Mesodermal cell (in vitro differentiated cells): ENCODE data around the gene FZD1.

Experiments used
- H3K27ac ChIP-seq: 2 replicates; pipeline ENCODE4 v1.7.0; 2013; ENCODE audit warnings: mild to moderate bottlenecking, low read depth, low read length, moderate library complexity; ENCODE audit not compliant: severe bottlenecking
- H3K36me3 ChIP-seq: 2 replicates; pipeline ENCODE4 v1.7.1; 2013; ENCODE audit warnings: mild to moderate bottlenecking, low read length, moderate library complexity; ENCODE audit not compliant: control insufficient read depth, insufficient read depth
- H3K4me1 ChIP-seq: one replicate; pipeline ENCODE4 v1.7.1; 2013; ENCODE audit warnings: mild to moderate bottlenecking, low read length; ENCODE audit not compliant: insufficient read depth, control insufficient read depth, poor library complexity, severe bottlenecking
- H3K4me3 ChIP-seq: 2 replicates; pipeline ENCODE4 v1.7.0; 2013; ENCODE audit warnings: low read length, control low read depth, mild to moderate bottlenecking; ENCODE audit not compliant: insufficient read depth, poor library complexity, severe bottlenecking; ENCODE audit errors: extremely low read depth
- H3K9me3 ChIP-seq: 2 replicates; pipeline ENCODE4 v1.7.1; 2013; ENCODE audit warnings: mild to moderate bottlenecking, low read length, moderate library complexity; ENCODE audit not compliant: control insufficient read depth
- WGBS, 2 experiments: methylation state at CpG; one replicate each; pipeline ENCODE4 v1.1.5; 2013; ENCODE audit warnings: missing lambda C conversion rate in 2 of 2; ENCODE audit not compliant: insufficient coverage in 2 of 2; 5-methylcytosine and 5-hydroxymethylcytosine counted together

The FZD1 gene

DNA sequence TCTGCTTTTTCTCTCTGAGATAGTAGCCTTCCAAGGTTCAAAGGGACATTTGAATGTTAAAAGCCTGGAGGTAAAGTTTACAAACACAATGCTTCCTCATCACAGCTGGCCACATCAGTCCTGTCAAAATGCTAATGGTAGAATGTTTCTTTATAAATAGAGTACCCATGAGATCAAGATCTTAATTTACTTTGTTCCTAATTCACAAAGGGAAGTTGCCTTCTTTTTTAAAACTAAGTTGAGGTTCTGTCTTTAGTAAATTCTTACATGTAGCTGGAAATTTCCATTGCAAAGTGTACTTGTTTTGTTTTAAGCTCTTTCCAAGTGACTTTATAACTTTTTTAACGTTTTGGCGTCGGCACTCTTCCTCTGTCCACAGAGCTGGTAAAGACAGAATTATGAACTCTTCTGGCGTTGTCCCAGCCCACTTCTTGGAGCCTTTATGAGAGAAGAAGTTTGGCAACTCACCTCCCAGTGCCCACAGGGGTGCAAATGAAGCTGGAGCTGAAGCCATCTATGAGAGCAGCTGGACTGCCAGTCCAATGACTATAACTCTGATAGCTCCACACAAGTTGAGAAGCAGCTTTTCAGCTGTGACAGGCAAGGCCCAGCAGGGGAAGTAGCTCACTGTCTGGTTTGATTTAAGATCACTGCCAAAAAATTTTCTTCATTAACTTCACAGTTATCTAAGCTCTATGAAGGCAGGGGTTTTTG, 23.3 kb downstream of the FZD1 start:
- H3K9me3 ChIP-seq: no peaks in the 10 kb centered on the region
- 55 to 62% methylated on average over 3 to 4 of the region's 4 CpGs for whole genome bisulfite sequencing, 2 experiments
- H3K27ac ChIP-seq: no peak overlapping the region
- no peaks in the 10 kb centered on the region for H3K4me1 ChIP-seq
- no peaks in the 10 kb centered on the region for H3K36me3 ChIP-seq
- no peak overlapping the region for H3K4me3 ChIP-seq

DNA sequence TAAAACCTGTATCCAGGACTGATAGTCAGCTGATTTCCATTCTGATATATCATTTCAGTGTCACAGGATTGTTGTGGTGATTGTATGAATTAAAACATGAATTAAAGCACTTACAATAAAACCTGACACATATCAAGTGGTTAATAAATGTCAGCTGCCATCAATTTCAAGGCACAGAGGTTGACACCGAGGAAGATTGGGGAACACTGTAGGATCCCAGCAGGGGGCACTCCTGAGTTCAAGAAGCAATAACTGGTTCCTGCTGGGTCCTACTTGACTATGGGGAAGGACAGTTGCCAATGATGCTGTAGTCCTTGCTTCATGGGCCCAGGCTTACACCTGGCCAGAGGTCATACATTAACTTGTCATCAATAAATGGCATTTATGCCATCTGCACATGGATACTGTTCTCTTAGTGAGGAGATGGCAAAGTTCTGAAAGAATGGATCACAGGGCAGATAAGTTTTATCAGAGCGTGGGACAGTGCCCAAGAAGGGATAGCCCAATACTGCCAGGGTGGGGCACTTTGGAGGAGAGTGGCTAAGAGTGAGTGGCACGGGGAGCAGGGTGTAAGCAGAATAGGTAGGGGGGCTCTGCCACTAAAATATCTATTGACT, 24.1 kb downstream of the FZD1 start:
- Histone ChIP-seq H3K4me3 (no peak overlapping the region), H3K9me3 (no peaks in the 10 kb centered on the region), H3K4me1 (no peaks in the 10 kb centered on the region), H3K27ac (no peak overlapping the region), H3K36me3 (no peaks in the 10 kb centered on the region)
- 70 to 100% methylated on average over 1 to 2 of the region's 3 CpGs for WGBS, 2 experiments

DNA sequence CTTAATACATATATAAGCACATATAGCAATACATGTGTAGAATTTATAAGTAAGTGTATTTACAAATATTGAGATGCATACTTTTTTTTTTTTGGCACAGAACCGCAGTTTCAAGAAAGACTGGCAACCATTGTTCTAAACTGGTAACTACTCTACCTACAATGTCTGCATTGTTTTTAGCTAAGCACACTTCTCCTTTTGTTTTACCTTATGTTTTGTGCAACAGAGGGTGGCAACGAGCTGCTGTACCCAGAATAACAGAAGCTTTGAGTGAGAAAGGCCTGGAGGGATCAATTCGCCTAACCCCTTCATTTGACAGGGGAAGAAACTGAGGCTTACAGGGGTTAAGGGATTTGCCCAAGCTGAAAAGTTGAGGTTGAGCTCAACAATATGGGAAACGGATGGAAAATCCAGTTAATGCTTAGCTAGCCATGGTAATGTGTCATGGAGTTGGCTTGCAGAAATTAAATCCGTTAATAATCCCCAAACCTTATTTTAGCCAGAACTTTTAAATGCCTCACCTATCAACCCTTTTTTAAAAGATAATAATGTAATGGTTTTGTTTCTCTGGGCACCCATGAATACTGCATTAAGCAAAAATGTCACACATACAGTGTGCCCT, 25.5 kb downstream of the FZD1 start:
- H3K4me3 ChIP-seq: no peak overlapping the region
- H3K9me3 ChIP-seq: no peaks in the 10 kb centered on the region
- 86 to 92% methylated on average over 2 of the region's 5 CpGs for WGBS, 2 experiments
- H3K4me1 ChIP-seq: no peaks in the 10 kb centered on the region
- H3K27ac ChIP-seq: no peak overlapping the region
- no peaks in the 10 kb centered on the region for H3K36me3 ChIP-seq

DNA sequence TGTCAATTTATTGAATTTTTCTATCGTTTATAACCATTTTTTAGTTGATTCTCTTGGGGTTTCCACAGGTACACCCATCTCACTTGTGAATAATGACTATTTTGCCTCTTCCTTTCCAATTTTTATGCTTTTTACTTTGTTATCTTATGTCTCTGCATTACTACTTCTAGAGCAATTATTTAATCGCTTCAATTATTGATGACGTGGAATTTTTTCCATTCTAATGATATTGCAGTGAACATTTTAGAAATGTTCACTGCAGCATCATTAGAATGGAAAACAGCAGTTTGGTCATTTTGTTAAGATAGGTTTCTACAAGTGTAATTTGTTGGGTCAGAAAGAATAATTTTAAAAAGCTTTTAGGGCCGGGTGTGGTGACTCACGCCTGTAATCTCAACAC, 27.1 kb downstream of the FZD1 start:
- WGBS, 2 experiments: 89 to 95% methylated on average over 1 to 4 of the region's 5 CpGs
- H3K4me3 ChIP-seq: no peak overlapping the region
- H3K27ac ChIP-seq: no peak overlapping the region
- no peaks in the 10 kb centered on the region for H3K9me3 ChIP-seq
- no peaks in the 10 kb centered on the region for H3K4me1 ChIP-seq
- H3K36me3 ChIP-seq: no peaks in the 10 kb centered on the region

DNA sequence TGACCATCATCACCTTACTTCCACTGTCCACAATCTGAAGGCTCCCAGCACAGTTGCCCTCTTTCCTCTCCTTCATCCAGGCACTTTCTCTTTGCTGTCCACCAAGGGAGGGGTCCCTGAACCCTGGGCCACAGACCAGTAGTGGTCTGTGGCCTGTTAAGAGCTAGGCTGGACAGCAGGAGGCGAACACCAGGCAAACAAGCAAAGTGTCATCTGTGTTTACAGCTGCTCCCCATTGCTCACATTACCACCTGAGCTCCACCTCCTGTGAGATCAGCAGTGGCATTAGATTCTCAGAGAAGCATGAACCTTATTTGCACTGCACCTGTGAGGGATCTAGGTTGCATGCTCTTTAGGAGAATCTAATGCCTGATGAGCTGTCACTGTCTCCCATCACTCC, 27.7 kb downstream of the FZD1 start:
- 80% methylated on average over 1 of the region's 1 CpG; no CpG with 5 or more reads in 1 of the 2 experiments for WGBS, 2 experiments
- Histone ChIP-seq H3K36me3 (no peaks in the 10 kb centered on the region), H3K27ac (no peak overlapping the region), H3K4me3 (no peak overlapping the region), H3K4me1 (no peaks in the 10 kb centered on the region), H3K9me3 (no peaks in the 10 kb centered on the region)

DNA sequence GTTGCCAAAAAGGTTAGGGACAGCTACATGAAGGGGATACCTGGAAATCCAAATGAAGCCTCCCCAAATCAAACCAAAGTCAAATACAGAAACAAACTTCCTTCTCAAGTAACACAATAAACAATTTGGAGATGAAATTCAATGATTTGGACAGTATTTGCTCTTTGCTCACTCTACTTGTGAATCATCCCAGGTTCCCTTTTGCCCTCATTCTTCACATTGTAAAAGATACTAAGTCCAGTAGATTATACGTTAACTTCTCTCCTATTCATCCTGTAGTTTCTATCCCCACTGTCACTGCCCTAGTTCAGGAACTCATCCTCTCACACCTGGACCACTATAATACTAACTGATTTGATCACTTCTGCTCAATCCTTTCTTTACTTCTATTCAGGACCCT, 28.3 kb downstream of the FZD1 start:
- WGBS, 2 experiments: 89 to 90% methylated on average over 1 of the region's 1 CpG
- no peak overlapping the region for H3K4me3 ChIP-seq
- H3K27ac ChIP-seq: no peak overlapping the region
- no peaks in the 10 kb centered on the region for H3K4me1 ChIP-seq
- H3K9me3 ChIP-seq: no peaks in the 10 kb centered on the region
- H3K36me3 ChIP-seq: no peaks in the 10 kb centered on the region

DNA sequence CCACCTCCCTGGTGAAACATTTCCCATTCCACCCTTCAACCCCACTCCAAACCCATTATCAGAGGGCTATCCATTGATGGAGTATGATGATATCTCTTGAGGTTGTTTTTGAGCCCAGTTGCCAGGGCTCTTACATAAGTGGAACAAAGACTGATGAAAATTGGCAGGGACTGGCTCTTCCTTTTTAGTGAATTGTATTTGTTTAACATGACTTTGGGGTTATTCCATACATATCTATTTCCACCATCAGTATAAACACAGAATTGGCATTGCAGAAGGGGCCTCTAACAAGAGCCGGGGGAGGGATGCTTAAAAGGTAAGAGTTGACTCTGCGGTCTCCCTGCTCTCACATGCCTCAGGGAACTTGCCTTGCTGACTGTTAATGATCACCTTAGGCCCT, 28.9 kb downstream of the FZD1 start:
- Histone ChIP-seq H3K4me1 (no peaks in the 10 kb centered on the region), H3K4me3 (no peak overlapping the region)
- WGBS, 2 experiments: 100% methylated on average over 1 of the region's 2 CpGs; no CpG with 5 or more reads in 1 of the 2 experiments

DNA sequence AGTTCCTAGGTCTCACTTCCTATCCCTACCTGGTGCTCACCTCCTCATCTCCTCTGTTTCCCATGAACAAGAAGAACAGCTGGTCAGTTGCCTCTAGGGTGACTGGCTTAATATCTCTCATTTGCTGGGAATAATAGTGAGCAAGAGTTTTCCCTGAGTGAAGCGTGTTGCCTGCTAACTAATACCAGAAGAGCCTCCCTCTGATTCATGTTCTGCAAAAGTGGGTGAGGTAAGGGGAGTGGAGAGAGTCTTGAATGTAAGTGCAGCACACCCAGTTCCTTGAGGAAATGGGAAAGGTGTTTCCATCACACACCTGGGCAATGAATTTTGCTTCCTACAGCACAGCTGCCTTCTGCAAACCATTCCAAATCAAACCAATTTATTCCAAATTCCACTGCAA, 29.6 kb downstream of the FZD1 start:
- Histone ChIP-seq H3K27ac (no peak overlapping the region), H3K9me3 (no peaks in the 10 kb centered on the region), H3K36me3 (no peaks in the 10 kb centered on the region), H3K4me3 (no peak overlapping the region), H3K4me1 (no peaks in the 10 kb centered on the region)
- 100% methylated on average over 1 of the region's 1 CpG; no CpG with 5 or more reads in 1 of the 2 experiments for WGBS, 2 experiments

More for the DNA sequence above, 28.9 kb downstream of the FZD1 start:
- Histone ChIP-seq H3K9me3 (no peaks in the 10 kb centered on the region), H3K27ac (no peak overlapping the region), H3K36me3 (no peaks in the 10 kb centered on the region)

DNA sequence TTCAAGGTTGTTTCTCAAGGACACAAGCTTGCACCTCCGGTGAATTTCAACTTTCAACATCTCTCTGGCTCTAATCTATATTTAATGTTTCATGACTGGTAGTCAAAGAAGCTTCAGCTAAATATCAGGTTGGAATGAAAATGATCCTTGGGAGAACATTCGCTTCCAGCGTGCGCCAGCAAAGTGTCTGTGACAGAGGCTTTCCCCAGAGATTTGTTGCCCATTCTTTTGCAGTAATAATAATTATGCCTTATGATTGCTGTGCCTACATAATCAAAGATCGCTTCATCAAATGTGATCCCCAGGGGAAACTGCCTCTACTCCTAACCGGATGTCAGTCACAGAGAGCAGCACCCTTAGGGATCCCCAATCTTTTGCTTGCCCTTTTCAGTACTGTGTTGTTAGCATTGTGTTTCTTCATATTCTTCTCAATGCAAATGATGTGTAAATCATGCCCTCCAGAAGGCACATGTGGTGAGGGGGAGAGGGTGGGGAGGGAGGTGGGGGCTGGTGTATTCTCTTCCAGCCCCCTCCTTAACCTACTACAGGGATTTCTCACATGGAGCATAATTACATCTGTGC, 30.5 kb downstream of the FZD1 start:
- Histone ChIP-seq H3K4me1 (no peaks in the 10 kb centered on the region), H3K9me3 (no peaks in the 10 kb centered on the region), H3K4me3 (no peak overlapping the region), H3K36me3 (no peaks in the 10 kb centered on the region), H3K27ac (no peak overlapping the region)
- WGBS, 2 experiments: 85 to 89% methylated on average over 5 of the region's 6 CpGs

DNA sequence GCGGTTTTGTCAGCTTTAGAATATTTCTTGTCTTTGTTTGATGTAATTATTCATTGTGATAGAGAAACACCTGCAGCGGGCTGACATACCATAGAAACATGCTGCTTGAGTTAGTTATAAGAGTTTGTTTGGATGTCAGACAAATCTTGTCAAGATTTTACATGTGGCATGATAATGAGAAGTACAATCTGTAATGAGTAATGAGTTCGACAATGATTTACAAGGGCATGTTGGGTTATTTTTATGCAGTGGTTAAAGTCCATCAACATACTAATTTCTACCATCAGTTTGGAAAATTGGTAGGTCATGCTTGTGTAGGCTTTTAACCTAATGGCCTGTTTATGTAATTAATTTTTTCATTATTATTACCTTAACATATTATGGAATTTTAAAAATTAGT, 31.3 kb downstream of the FZD1 start:
- Histone ChIP-seq H3K9me3 (no peaks in the 10 kb centered on the region), H3K27ac (no peak overlapping the region), H3K4me3 (no peak overlapping the region), H3K4me1 (no peaks in the 10 kb centered on the region), H3K36me3 (no peaks in the 10 kb centered on the region)
- WGBS, 2 experiments: 91 to 100% methylated on average over 2 of the region's 3 CpGs
